GM21447 (cell line): ENCODE data around the gene ZNF10.
A peak's percentile ranks its signal among the peaks of the same experiment; 100 is the strongest.

ENCODE experiments used
- ATAC-seq: cut with Tn5 transposase; IDR thresholded peaks from one replicate; pipeline ENCODE4 v1.9.1; 2021; ENCODE audit not compliant: unreplicated experiment

Gene ZNF10

GRCh38 chr12:133130038-133130807, at the start of gene ZNF10, which contains the start of gene ZNF891:
ZNF10 (plus strand) TSS chr12:133130627; CDS start chr12:133144493, 13,866 bp downstream.
ZNF891 (minus strand) TSS chr12:133130274; CDS start chr12:133121918, 8,356 bp downstream.
- ATAC-seq, result peak; percentile 89

- no peak for ATAC-seq
These were observed 49.2 kb upstream of the ZNF10 start for GRCh38 chr12:133081159-133081780.

- no peak for ATAC-seq
These were observed 47.1 kb upstream of the ZNF10 start for GRCh38 chr12:133083345-133083744.

- ATAC-seq, result no peak
These were observed 24.8 kb upstream of the ZNF10 start for GRCh38 chr12:133105620-133106019.

GRCh38 chr12:133106253-133106652, 24.2 kb upstream of the ZNF10 start:
- ATAC-seq, result no peak

GRCh38 chr12:133107121-133107520, 23.3 kb upstream of the ZNF10 start:
- no peak for ATAC-seq

- ATAC-seq, result no peak
These were observed 22.3 kb upstream of the ZNF10 start for GRCh38 chr12:133108150-133108549.

GRCh38 chr12:133120385-133121191, 9.8 kb upstream of the ZNF10 start:
- ATAC-seq, result no peak

- no peak for ATAC-seq
These were observed 5.8 kb upstream of the ZNF10 start for GRCh38 chr12:133124674-133125073.

- peak; percentile 4 for ATAC-seq
These were observed 924 bp upstream of the ZNF10 start for GRCh38 chr12:133129368-133130037.

- peak; percentile 4 for ATAC-seq
These were observed 341 bp downstream of the ZNF10 start for GRCh38 chr12:133130808-133131128.

- no peak for ATAC-seq
These were observed 5.3 kb downstream of the ZNF10 start for GRCh38 chr12:133135747-133136146.

GRCh38 chr12:133145981-133146380, 15.6 kb downstream of the ZNF10 start:
- ATAC-seq, result no peak

- ATAC-seq, result no peak
These were observed 25.8 kb downstream of the ZNF10 start for GRCh38 chr12:133156125-133156690.

- ATAC-seq, result no peak
These were observed 35.3 kb downstream of the ZNF10 start for GRCh38 chr12:133165776-133166175.

GRCh38 chr12:133172491-133172890, 42.1 kb downstream of the ZNF10 start:
- no peak for ATAC-seq

GRCh38 chr12:133174901-133175300, 44.5 kb downstream of the ZNF10 start:
- no peak for ATAC-seq

- no peak for ATAC-seq
These were observed 50.2 kb downstream of the ZNF10 start for GRCh38 chr12:133180669-133181068.

- ATAC-seq, result peak; percentile 94
These were observed 51.0 kb downstream of the ZNF10 start, which contains the start of gene ZNF268 for GRCh38 chr12:133181238-133181959. ZNF268 (plus strand) TSS chr12:133181495; CDS start chr12:133181998, 503 bp downstream.

- ATAC-seq, result no peak
These were observed 59.7 kb downstream of the ZNF10 start for GRCh38 chr12:133190176-133190575.
